ENCODE results near the gene TTLL10. TPM values are rescaled to one million over a fixed set of nuclear protein-coding genes. Genes with fewer than 3 reads are reported as not detected.

TTLL10 gene
- total and polyA plus RNA-seq, 2 of the 8 experiments (the other 6 are each of a cell fraction or from before 2014, with no cell fraction given), result 1.1 to 1.7 TPM

- TF ChIP-seq EP300 (IDR thresholded peaks at IDR 0.05; ENCODE audit: borderline replicate concordance in 1 of 2, low read depth in 2 of 2, low read length in 2 of 2) (no peak), CEBPB (IDR thresholded peaks at IDR 0.05; ENCODE audit: low read depth, low read length) (no peak), SIN3A (conservative IDR thresholded peaks at IDR 0.05 in 1 of 2, IDR thresholded peaks at IDR 0.05 in 1 of 2; ENCODE audit: low read depth in 1 of 2, low read length in 2 of 2) (no peak), CREB1 (IDR thresholded peaks at IDR 0.05) (no peak), MAFK (IDR thresholded peaks at IDR 0.05; ENCODE audit: low read depth, low read length) (no peak), POLR2AphosphoS5 (IDR thresholded peaks at IDR 0.05; ENCODE audit: low read depth, low read length) (no peak)
These were observed 60.6 kb downstream of the TTLL10 start (continued) for GRCh38 chr1:1234180-1234808.

Data from H1 (cell line).